Thymus (tissue), 11 donors: ENCODE data around the gene MACROD2. TPM values are rescaled to one million over a fixed set of nuclear protein-coding genes. Genes with fewer than 3 reads are reported as not detected.

ENCODE experiments used
- DNase-seq, 9 donors: peaks; one replicate each; pipeline ENCODE4 v3.0.0-alpha.2; 2013; ENCODE audit warnings: low spot score in 9 of 9, low read depth in 6 of 9, missing footprints in 1 of 9
- H3K27ac ChIP-seq, 2 donors: one replicate each; pipeline ENCODE4 v1.5.1; 2013; ENCODE audit warnings: control low read depth in 1 of 2, low read depth in 1 of 2, low read length in 1 of 2, mild to moderate bottlenecking in 1 of 2, moderate library complexity in 1 of 2
- H3K27me3 ChIP-seq, 2 donors: one replicate each; pipeline ENCODE4 v1.5.1; 2013; ENCODE audit warnings: low read length in 1 of 2; ENCODE audit not compliant: control insufficient read depth in 2 of 2, insufficient read depth in 1 of 2
- H3K36me3 ChIP-seq, 2 donors: one replicate each; pipeline ENCODE4 v1.5.1; 2013; ENCODE audit warnings: low read length in 1 of 2, mild to moderate bottlenecking in 1 of 2, moderate library complexity in 1 of 2; ENCODE audit not compliant: control insufficient read depth in 2 of 2, insufficient read depth in 2 of 2
- H3K4me1 ChIP-seq, 2 donors: one replicate each; pipeline ENCODE4 v1.5.1; 2013; ENCODE audit warnings: low read length in 2 of 2; ENCODE audit not compliant: control insufficient read depth in 2 of 2, insufficient read depth in 2 of 2
- H3K4me3 ChIP-seq, 2 donors: one replicate each; pipeline ENCODE4 v1.5.1; 2013; ENCODE audit warnings: low read length in 2 of 2, control low read depth in 1 of 2, mild to moderate bottlenecking in 1 of 2
- H3K9me3 ChIP-seq, 2 donors: one replicate each; pipeline ENCODE4 v1.5.1; 2013; ENCODE audit warnings: low read length in 1 of 2, mild to moderate bottlenecking in 1 of 2; ENCODE audit not compliant: control insufficient read depth in 2 of 2, insufficient read depth in 1 of 2
- WGBS: extraction: QIAGEN DNeasy Blood & Tissue Kit; methylation state at CpG from one replicate; pipeline ENCODE4 v1.1.7; 2013; 5-methylcytosine and 5-hydroxymethylcytosine counted together
- polyA plus RNA-seq: library from polyadenylated mRNA; stranded (reverse); fragments of 200-250 nt; gene quantifications from one replicate; pipeline ENCODE4 v1.2.3, GENCODE V29; 2013
- total RNA-seq: library from RNA; stranded (reverse); fragments of 120-200 nt; gene quantifications from one replicate; pipeline ENCODE4 v1.2.4, GENCODE V29; 2013
- donor health status: healthy.

The MACROD2 gene
- total and polyA plus RNA-seq, 2 donors: 1.6 to 4.2 TPM

DNA sequence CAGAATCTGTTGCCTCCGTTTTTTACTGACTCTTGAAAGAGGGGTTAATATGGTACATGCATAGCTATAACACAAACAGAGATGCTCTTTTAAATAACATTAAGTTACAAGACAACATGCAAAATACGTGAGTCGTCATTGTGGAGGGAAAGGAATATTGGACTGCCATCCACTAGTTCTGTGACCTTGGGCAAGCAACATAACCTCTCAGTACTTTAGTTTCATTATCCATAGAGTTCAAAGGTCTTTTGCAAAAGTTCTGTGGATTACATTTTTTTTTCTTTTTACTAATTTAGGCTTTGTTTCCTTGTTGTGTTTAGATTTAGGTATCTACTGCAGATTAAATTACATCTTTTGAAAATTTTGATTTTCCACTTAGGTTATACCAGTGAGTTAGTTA, 70.5 kb downstream of the MACROD2 start:
- WGBS: 97% methylated on average over 3 of the region's 3 CpGs
- Histone ChIP-seq H3K27ac (no peak overlapping the region), H3K4me3 (no peak overlapping the region), H3K4me1 (no peaks in the 10 kb centered on the region), H3K9me3 (no peaks in the 10 kb centered on the region), H3K36me3 (no peaks in the 10 kb centered on the region), H3K27me3 (no peaks in the 10 kb centered on the region)
- DNase-seq: no peak

GRCh38 chr20:14067603-14068002, 72.3 kb downstream of the MACROD2 start:
- Histone ChIP-seq H3K36me3 (no peaks in the 10 kb centered on the region), H3K4me3 (no peak overlapping the region), H3K4me1 (no peaks in the 10 kb centered on the region), H3K27ac (no peak overlapping the region), H3K9me3 (no peaks in the 10 kb centered on the region), H3K27me3 (no peaks in the 10 kb centered on the region)
- DNase-seq: no peak

- WGBS: 92% methylated on average over 5 of the region's 5 CpGs
Measured at GRCh38 chr20:14069796-14070195, 74.5 kb downstream of the MACROD2 start.

GRCh38 chr20:14093652-14094051, 98.3 kb downstream of the MACROD2 start:
- Histone ChIP-seq H3K36me3 (no peaks in the 10 kb centered on the region), H3K4me3 (no peak overlapping the region), H3K27me3 (no peaks in the 10 kb centered on the region), H3K27ac (no peak overlapping the region), H3K4me1 (no peaks in the 10 kb centered on the region), H3K9me3 (no peaks in the 10 kb centered on the region)
- 92% methylated on average over 1 of the region's 1 CpG for WGBS
- DNase-seq: no peak

More at GRCh38 chr20:14069796-14070195, 74.5 kb downstream of the MACROD2 start:
- DNase-seq: no peak
- H3K27me3 ChIP-seq: no peaks in the 10 kb centered on the region
- H3K36me3 ChIP-seq: no peaks in the 10 kb centered on the region
- no peak overlapping the region for H3K4me3 ChIP-seq
- no peaks in the 10 kb centered on the region for H3K9me3 ChIP-seq
- no peaks in the 10 kb centered on the region for H3K4me1 ChIP-seq
- no peak overlapping the region for H3K27ac ChIP-seq

- H3K27me3 ChIP-seq: no peaks in the 10 kb centered on the region
- no peak for DNase-seq
- H3K27ac ChIP-seq: no peak overlapping the region
- 91% methylated on average over 1 of the region's 1 CpG for WGBS
- no peak overlapping the region for H3K4me3 ChIP-seq
- no peaks in the 10 kb centered on the region for H3K36me3 ChIP-seq
- no peaks in the 10 kb centered on the region for H3K4me1 ChIP-seq
- no peaks in the 10 kb centered on the region for H3K9me3 ChIP-seq
Measured at GRCh38 chr20:14098261-14098660, 102.9 kb downstream of the MACROD2 start.

DNA sequence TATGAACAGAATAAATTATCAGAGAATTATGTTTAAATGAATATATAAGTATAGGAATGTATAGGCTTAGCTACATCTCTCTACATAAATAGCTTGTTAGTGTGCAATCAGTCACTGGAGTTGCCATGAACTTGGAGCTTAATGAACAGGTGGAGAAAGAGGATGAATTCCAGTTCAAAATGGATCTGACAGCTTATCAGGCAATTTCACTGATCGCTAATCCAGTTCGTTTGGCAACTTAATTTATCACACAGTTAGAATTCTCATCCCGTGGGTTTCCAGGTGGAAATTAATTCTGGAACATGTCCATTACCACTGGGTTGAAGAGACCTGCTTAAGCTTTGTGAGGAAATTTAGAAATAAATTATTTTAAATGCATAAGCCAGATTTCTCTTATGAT, 118.1 kb downstream of the MACROD2 start:
- 90% methylated on average over 3 of the region's 3 CpGs for WGBS
- H3K27me3 ChIP-seq: no peaks in the 10 kb centered on the region
- H3K9me3 ChIP-seq: no peaks in the 10 kb centered on the region
- no peaks in the 10 kb centered on the region for H3K36me3 ChIP-seq
- H3K4me3 ChIP-seq: no peak overlapping the region
- DNase-seq: no peak
- H3K4me1 ChIP-seq: no peaks in the 10 kb centered on the region
- H3K27ac ChIP-seq: no peak overlapping the region

DNA sequence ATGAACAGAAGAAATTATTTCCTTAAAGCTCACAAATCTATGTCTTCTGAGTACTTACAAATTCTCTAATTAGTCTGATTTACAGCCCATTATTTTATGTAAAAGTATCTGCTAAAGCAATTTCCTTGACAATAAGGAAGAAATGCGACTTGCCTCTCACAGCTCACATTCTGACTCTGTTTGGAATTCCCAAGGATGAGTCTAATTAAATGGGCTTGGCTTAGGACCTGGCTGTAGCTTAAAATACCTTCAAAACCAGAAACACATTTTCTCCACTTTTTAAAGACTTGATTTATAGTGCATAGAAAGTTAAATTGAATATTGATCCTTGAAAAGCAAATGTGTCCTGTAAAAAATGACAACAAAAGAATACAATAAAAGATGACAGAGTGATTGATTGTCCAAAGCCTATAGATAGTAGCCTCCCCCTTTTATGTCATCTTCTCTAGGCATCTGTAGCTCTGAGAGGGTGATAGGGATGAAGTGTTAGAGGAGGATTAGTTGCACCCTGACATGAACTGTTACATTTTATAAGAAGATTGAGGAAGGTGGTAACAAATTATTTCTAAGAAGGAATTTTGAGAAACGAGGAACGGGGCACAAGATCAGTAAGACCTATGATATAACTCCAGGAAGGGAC, 118.9 kb downstream of the MACROD2 start:
- no peak overlapping the region for H3K4me3 ChIP-seq
- no peak for DNase-seq
- 82% methylated on average over 3 of the region's 3 CpGs for WGBS
- no peaks in the 10 kb centered on the region for H3K36me3 ChIP-seq
- H3K27me3 ChIP-seq: no peaks in the 10 kb centered on the region
- H3K4me1 ChIP-seq: no peaks in the 10 kb centered on the region
- no peaks in the 10 kb centered on the region for H3K9me3 ChIP-seq
- no peak overlapping the region for H3K27ac ChIP-seq

- H3K9me3 ChIP-seq: no peaks in the 10 kb centered on the region
- H3K27me3 ChIP-seq: no peaks in the 10 kb centered on the region
- H3K36me3 ChIP-seq: no peaks in the 10 kb centered on the region
- no peaks in the 10 kb centered on the region for H3K4me1 ChIP-seq
- H3K4me3 ChIP-seq: no peak overlapping the region
- H3K27ac ChIP-seq: no peak overlapping the region
- WGBS: 95% methylated on average over 6 of the region's 6 CpGs
- DNase-seq: no peak
Measured at GRCh38 chr20:14116037-14116436, 120.7 kb downstream of the MACROD2 start.

DNA sequence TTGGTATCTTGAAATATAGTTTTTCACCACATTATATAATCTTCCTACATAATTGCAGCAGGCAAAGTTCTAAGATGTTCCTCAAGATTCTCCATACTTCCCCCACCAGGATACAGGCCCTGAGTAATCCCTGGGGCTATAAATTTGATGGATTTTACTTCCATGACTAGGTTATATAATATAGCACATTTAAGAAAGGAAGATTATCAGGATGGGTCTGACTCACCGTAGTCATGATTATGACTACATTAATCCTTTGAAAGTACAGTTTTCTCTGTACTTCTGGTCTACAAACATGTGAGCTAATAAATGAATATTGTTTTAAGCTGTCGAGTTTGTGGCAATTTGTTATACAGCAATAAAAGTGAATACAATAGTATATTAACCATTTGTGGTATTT, 122.5 kb downstream of the MACROD2 start:
- WGBS: 93% methylated on average over 2 of the region's 2 CpGs
- Histone ChIP-seq H3K4me1 (no peaks in the 10 kb centered on the region), H3K36me3 (no peaks in the 10 kb centered on the region), H3K9me3 (no peaks in the 10 kb centered on the region), H3K27me3 (no peaks in the 10 kb centered on the region), H3K27ac (no peak overlapping the region), H3K4me3 (no peak overlapping the region)
- DNase-seq: no peak

- no peaks in the 10 kb centered on the region for H3K9me3 ChIP-seq
- 87% methylated on average over 2 of the region's 2 CpGs for WGBS
- no peaks in the 10 kb centered on the region for H3K36me3 ChIP-seq
- H3K27me3 ChIP-seq: no peaks in the 10 kb centered on the region
- H3K4me1 ChIP-seq: no peaks in the 10 kb centered on the region
- no peak overlapping the region for H3K4me3 ChIP-seq
- no peak for DNase-seq
- H3K27ac ChIP-seq: no peak overlapping the region
Measured at GRCh38 chr20:14126856-14127255, 131.5 kb downstream of the MACROD2 start.
